PC-9 (cell line): Measurements from ENCODE around the gene RFK.

ENCODE experiments used
- EZH2 ChIP-seq: fragments of 200-600 bp; sonication (generic); IDR thresholded peaks from 2 replicates; pipeline ENCODE4 v1.8.0; 2017; ENCODE audit warnings: antibody characterized with exemption, low read depth
- TF ChIP-seq, protein P1 (sequence below): fragments of 200-600 bp; sonication (generic); conservative IDR thresholded peaks from 2 replicates; pipeline ENCODE4 v1.6.1; 2017; ENCODE audit warnings: mixed run types, antibody characterized with exemption, mild to moderate bottlenecking, moderate library complexity

DNA sequence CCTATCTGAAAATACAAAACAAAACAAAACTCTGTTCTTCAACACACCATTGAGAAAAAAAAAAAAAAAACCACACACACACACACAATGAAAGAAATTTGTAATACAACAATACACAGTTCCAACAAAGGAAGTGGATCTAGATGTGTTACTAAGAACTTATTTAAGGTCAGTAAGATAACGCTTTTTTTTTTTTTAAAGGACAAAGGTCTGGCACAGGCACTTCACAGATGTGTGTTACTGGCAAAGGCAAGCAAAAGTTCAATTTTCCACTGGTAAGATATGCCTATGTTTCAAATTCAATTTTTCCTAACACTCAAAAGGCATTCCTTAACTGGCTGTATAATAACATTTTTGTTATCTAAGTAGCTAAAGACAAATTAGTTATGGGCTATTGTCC, 3.6 kb downstream of the RFK start:
- TF ChIP-seq, protein P1, sequence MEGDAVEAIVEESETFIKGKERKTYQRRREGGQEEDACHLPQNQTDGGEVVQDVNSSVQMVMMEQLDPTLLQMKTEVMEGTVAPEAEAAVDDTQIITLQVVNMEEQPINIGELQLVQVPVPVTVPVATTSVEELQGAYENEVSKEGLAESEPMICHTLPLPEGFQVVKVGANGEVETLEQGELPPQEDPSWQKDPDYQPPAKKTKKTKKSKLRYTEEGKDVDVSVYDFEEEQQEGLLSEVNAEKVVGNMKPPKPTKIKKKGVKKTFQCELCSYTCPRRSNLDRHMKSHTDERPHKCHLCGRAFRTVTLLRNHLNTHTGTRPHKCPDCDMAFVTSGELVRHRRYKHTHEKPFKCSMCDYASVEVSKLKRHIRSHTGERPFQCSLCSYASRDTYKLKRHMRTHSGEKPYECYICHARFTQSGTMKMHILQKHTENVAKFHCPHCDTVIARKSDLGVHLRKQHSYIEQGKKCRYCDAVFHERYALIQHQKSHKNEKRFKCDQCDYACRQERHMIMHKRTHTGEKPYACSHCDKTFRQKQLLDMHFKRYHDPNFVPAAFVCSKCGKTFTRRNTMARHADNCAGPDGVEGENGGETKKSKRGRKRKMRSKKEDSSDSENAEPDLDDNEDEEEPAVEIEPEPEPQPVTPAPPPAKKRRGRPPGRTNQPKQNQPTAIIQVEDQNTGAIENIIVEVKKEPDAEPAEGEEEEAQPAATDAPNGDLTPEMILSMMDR, result no peak
- no peak for TF ChIP-seq EZH2
